Measurements from ENCODE around the gene HSPA9. TPM values are rescaled to one million over a fixed set of nuclear protein-coding genes. Genes with fewer than 3 reads are reported as not detected.

Gene HSPA9
- total and polyA plus RNA-seq, 3 experiments from 2014 or later, result 171 to 498 (median 468) TPM

DNA sequence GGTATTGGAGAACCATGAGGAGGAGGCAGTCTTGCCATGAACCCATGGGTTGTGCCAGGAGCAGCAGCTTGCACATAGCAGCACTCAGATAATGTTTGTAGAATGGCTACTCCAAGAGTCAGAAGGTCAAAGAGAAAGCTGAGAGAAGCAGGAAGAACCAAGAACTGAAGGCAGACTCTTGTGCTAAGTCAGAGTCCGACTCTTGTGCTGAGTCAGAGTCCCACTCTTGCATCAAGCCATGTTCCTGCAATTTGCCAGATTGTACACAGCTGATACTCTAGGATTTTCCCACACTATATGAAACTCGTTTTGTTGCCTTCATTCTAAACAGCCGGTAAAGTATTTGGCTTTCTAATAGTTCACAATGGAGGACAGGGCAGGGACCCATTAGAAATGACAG lies 26.2 kb upstream of the HSPA9 start:
- peaks cover 24 to 61% of the 10 kb centered on the region in 2 donors for H3K27me3 Mint-ChIP-seq
- no peaks in the 10 kb centered on the region for H3K4me1 Mint-ChIP-seq
- H3K27ac Mint-ChIP-seq, result no peak overlapping the region
- DNase-seq, result no peak
- H3K27me3 ChIP-seq (ENCODE audit: insufficient read depth, low read length, poor library complexity, severe bottlenecking), result peaks cover 4% of the 10 kb centered on the region
- POLR2A ChIA-PET, result no interaction called here
- no peaks in the 10 kb centered on the region for H3K4me1 ChIP-seq (ENCODE audit: insufficient read depth, low read length)
- no peaks in the 10 kb centered on the region for H3K9me3 Mint-ChIP-seq
- H3K36me3 ChIP-seq (ENCODE audit: insufficient read depth, low read length), result no peaks in the 10 kb centered on the region
- CTCF ChIA-PET, result no interaction called here
- H3K4me3 Mint-ChIP-seq, result no peak overlapping the region
- H3K36me3 Mint-ChIP-seq, result no peaks in the 10 kb centered on the region
- H3K9me3 ChIP-seq (ENCODE audit: low read length), result no peaks in the 10 kb centered on the region
- H3K4me3 ChIP-seq (ENCODE audit: low read length), result no peak overlapping the region
- no peak overlapping the region for H3K27ac ChIP-seq (ENCODE audit: low read depth, low read length)

DNA sequence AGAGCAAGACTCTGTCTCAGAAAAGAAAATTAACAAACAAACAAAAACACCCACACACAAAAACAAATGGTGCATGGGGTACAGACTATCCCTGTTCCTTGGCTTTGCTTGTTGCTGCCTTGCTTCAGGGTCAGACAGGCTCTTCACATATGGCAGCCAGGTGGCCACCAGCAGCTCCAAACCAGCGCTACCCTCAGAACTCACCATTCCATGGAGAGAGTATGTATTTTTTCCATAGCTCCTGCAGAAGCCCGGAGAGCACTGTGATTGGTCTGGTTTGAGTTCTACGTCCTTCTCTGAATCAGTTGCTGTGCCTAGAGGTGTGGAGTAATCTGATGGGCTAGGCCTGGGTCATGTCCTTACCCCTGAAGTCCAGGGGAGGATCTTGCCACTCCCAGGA lies 25.2 kb upstream of the HSPA9 start:
- no peak for DNase-seq
- Histone ChIP-seq H3K27me3 (ENCODE audit: insufficient read depth, low read length, poor library complexity, severe bottlenecking) (peaks cover 4% of the 10 kb centered on the region), H3K27ac (ENCODE audit: low read depth, low read length) (no peak overlapping the region), H3K9me3 (ENCODE audit: low read length) (no peaks in the 10 kb centered on the region), H3K4me1 (ENCODE audit: insufficient read depth, low read length) (no peaks in the 10 kb centered on the region), H3K4me3 (ENCODE audit: low read length) (no peak overlapping the region), H3K36me3 (ENCODE audit: insufficient read depth, low read length) (no peaks in the 10 kb centered on the region)
- peaks cover 22 to 53% of the 10 kb centered on the region in 2 donors for H3K27me3 Mint-ChIP-seq
- no peak overlapping the region for H3K4me3 Mint-ChIP-seq
- ChIA-PET POLR2A (no interaction called here), CTCF (interaction anchor here (1.8 kb wide), 1 partner anchor 21 kb away, joined by 3 read pairs; no protein-coding TSS in a partner anchor)
- no peaks in the 10 kb centered on the region for H3K36me3 Mint-ChIP-seq
- H3K27ac Mint-ChIP-seq, result no peak overlapping the region
- no peaks in the 10 kb centered on the region for H3K9me3 Mint-ChIP-seq
- H3K4me1 Mint-ChIP-seq, result no peaks in the 10 kb centered on the region

DNA sequence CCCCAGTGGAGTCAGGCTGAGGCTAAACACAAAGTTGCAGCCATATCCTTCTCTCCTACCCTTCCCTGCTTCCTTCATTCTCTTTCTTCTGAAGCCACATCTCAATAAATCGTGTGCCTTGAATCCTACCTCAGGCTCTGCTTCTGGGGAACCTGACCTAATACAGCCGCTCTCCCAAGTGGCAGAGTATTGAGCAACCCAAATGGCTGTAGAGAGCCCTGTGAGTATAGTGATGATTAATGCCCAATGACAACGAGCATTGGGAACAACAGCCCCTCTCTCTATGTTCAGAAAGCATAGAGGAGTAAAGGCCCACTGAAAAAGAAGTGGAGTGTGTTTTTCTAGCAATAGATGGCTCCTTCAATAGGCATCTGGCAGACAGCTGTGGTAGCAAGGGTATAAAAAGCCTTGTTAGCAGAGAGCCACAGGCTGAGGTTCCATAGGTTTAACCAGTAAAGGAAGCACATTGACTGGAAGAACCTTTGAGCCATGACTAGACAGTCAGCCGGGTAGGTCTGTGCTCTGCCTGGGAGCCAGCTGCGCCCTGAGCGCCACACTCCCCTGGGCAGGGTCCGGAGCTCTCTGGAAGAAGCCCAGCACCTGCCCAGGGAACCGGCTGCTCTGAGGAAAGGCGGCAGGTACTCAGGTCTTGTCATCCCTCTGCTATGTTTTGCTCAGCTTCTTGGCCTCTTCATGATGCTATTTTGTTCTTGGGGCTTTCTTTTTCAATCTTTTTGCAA lies 22.6 kb upstream of the HSPA9 start:
- Histone ChIP-seq H3K4me3 (ENCODE audit: low read length) (no peak overlapping the region), H3K9me3 (ENCODE audit: low read length) (no peaks in the 10 kb centered on the region), H3K36me3 (ENCODE audit: insufficient read depth, low read length) (no peaks in the 10 kb centered on the region), H3K27me3 (ENCODE audit: insufficient read depth, low read length, poor library complexity, severe bottlenecking) (peaks cover 4% of the 10 kb centered on the region), H3K27ac (ENCODE audit: low read depth, low read length) (no peak overlapping the region), H3K4me1 (ENCODE audit: insufficient read depth, low read length) (no peaks in the 10 kb centered on the region)
- POLR2A ChIA-PET, result no interaction called here
- CTCF ChIA-PET, result no interaction called here
- H3K4me1 Mint-ChIP-seq, result no peaks in the 10 kb centered on the region
- DNase-seq, result no peak
- H3K9me3 Mint-ChIP-seq, result no peaks in the 10 kb centered on the region
- H3K4me3 Mint-ChIP-seq, result no peak overlapping the region
- peak overlapping the region in 2 of 8 donors; percentile 29 to 65 for H3K27ac Mint-ChIP-seq
- H3K36me3 Mint-ChIP-seq, result no peaks in the 10 kb centered on the region
- H3K27me3 Mint-ChIP-seq, result peaks cover 21 to 42% of the 10 kb centered on the region in 2 donors

DNA sequence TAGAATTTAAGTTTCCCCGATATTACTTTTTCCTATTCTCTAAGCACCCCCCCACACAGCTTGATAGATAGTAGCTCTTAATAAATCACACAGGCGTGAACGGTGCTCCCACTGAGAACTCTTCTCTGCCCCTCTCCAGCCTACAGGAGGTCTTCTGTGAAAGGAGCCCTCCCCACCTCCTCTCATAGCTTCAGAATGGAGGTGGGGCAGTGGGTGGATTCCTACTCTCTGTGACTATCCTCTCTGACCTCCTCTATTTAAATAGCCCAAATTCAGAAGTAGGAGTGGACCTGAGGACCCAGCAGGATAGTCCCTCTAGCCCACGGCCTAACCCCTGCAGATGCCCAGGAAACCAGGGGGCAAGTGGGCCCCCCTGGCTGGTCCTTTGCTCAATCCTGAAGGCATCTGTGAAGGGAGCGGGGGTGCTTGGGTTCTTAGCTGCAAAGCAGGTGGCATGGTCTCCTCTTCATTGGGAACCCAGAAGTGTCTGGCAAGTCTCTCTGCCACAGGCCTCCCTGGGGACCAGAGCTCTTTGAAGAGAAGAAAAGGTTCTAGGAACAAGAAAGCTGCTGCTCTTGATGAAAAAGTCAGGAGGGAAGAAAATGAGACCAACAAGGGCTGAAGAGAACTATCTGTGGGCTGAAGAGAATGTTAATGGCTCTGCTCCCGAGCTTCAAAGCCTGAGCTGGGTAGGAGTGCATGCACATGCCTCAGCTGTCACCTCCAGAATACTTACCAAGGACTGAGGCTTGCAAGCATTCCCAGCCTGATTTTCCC lies 21.1 kb upstream of the HSPA9 start:
- POLR2A ChIA-PET, result no interaction called here
- Mint-ChIP-seq H3K27ac (no peak overlapping the region), H3K4me3 (no peak overlapping the region), H3K27me3 (peaks cover 16 to 37% of the 10 kb centered on the region in 2 donors), H3K4me1 (no peaks in the 10 kb centered on the region), H3K36me3 (no peaks in the 10 kb centered on the region), H3K9me3 (no peaks in the 10 kb centered on the region)
- Histone ChIP-seq H3K4me3 (ENCODE audit: low read length) (no peak overlapping the region), H3K27me3 (ENCODE audit: insufficient read depth, low read length, poor library complexity, severe bottlenecking) (peaks cover under 1% of the 10 kb centered on the region), H3K9me3 (ENCODE audit: low read length) (no peaks in the 10 kb centered on the region), H3K4me1 (ENCODE audit: insufficient read depth, low read length) (no peaks in the 10 kb centered on the region), H3K36me3 (ENCODE audit: insufficient read depth, low read length) (no peaks in the 10 kb centered on the region), H3K27ac (ENCODE audit: low read depth, low read length) (no peak overlapping the region)
- DNase-seq, result no peak
- CTCF ChIA-PET, result no interaction called here

DNA sequence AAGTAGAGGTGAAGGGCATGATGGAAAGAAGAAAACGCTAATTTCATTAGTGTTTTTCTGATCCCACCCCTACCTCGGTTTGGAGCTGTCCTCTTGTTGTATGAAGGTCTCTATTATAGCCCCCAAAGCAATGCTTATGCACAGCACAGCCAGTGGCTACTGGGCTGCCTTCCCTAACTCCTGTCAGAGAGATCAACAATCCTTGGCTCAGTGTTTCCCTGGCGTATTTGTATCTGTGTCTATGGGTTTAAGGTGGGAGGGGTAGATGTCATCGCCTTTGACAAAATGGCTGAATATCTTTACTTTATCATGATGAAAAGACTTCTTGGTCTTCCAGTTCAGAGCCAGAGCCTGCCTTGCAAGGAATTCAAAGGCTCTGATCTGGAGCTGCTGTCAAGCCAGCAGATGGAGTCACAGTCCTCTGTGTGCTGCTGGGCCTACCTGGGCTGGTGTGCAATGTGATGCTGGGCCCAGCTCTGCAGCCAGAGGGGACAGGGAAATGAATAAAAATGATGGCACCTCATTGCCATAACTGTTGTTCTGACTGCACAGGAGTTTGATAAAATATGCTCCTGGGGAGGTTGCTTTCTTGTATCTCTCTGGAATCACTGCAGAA lies 20.1 kb upstream of the HSPA9 start:
- ChIA-PET POLR2A (no interaction called here), CTCF (interaction anchor here (1.3 to 2.0 kb wide), 2 partner anchors 16 to 19 kb away, joined by 3 to 5 read pairs; no protein-coding TSS in a partner anchor)
- Mint-ChIP-seq H3K4me3 (no peak overlapping the region), H3K27me3 (peaks cover 13 to 32% of the 10 kb centered on the region in 2 donors), H3K27ac (no peak overlapping the region), H3K9me3 (no peaks in the 10 kb centered on the region), H3K36me3 (no peaks in the 10 kb centered on the region), H3K4me1 (no peaks in the 10 kb centered on the region)
- Histone ChIP-seq H3K27me3 (ENCODE audit: insufficient read depth, low read length, poor library complexity, severe bottlenecking) (peaks cover 3% of the 10 kb centered on the region), H3K4me1 (ENCODE audit: insufficient read depth, low read length) (no peaks in the 10 kb centered on the region), H3K4me3 (ENCODE audit: low read length) (no peak overlapping the region), H3K9me3 (ENCODE audit: low read length) (no peaks in the 10 kb centered on the region), H3K27ac (ENCODE audit: low read depth, low read length) (no peak overlapping the region), H3K36me3 (ENCODE audit: insufficient read depth, low read length) (no peaks in the 10 kb centered on the region)
- no peak for DNase-seq

DNA sequence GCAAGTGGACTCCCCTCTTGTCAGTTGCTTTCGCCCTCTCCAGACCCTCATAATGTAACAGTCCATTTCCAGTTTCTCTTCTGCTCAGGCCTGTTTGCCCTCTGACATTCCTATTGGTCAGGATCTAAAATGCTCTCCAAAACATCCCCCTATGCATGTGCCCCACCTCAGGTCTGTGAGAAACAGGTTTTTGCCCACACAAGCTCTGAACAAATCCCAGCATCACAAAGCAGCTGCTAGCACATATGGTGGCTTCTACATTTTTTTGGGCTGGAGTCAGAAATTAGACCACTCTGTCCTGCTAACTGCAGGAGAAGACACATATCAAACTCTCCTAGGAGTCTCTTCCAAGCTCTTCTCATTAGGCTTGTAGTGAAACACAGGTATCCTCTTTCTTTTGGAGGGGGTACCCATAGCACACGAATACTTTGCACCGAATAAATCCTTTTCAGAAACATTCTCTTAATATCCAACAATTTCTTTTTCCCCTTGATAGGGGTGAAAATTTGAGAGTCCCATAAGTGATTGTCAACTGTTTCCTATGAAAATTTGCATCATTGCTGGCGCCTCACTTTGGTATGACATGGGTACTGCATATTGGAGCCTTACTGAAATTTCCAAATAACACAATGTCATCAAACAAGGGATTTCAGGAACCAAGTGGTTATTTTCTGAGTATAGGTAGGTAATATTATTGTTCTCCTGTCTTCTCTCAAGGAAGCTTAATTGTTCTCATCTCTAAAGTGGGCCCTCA lies 19.3 kb upstream of the HSPA9 start:
- DNase-seq, result no peak
- no peaks in the 10 kb centered on the region for H3K36me3 Mint-ChIP-seq
- no peaks in the 10 kb centered on the region for H3K9me3 Mint-ChIP-seq
- H3K4me3 Mint-ChIP-seq, result no peak overlapping the region
- POLR2A ChIA-PET, result no interaction called here
- Histone ChIP-seq H3K27me3 (ENCODE audit: insufficient read depth, low read length, poor library complexity, severe bottlenecking) (peaks cover 3% of the 10 kb centered on the region), H3K36me3 (ENCODE audit: insufficient read depth, low read length) (no peaks in the 10 kb centered on the region), H3K4me1 (ENCODE audit: insufficient read depth, low read length) (no peaks in the 10 kb centered on the region), H3K4me3 (ENCODE audit: low read length) (no peak overlapping the region), H3K27ac (ENCODE audit: low read depth, low read length) (no peak overlapping the region), H3K9me3 (ENCODE audit: low read length) (no peaks in the 10 kb centered on the region)
- CTCF ChIA-PET, result interaction anchor here (1.3 to 2.0 kb wide), 3 partner anchors 10 to 18 kb away, joined by 3 to 6 read pairs (median 5); no protein-coding TSS in a partner anchor
- no peak overlapping the region for H3K27ac Mint-ChIP-seq
- peaks cover 16 to 31% of the 10 kb centered on the region in 2 donors for H3K27me3 Mint-ChIP-seq
- H3K4me1 Mint-ChIP-seq, result no peaks in the 10 kb centered on the region

DNA sequence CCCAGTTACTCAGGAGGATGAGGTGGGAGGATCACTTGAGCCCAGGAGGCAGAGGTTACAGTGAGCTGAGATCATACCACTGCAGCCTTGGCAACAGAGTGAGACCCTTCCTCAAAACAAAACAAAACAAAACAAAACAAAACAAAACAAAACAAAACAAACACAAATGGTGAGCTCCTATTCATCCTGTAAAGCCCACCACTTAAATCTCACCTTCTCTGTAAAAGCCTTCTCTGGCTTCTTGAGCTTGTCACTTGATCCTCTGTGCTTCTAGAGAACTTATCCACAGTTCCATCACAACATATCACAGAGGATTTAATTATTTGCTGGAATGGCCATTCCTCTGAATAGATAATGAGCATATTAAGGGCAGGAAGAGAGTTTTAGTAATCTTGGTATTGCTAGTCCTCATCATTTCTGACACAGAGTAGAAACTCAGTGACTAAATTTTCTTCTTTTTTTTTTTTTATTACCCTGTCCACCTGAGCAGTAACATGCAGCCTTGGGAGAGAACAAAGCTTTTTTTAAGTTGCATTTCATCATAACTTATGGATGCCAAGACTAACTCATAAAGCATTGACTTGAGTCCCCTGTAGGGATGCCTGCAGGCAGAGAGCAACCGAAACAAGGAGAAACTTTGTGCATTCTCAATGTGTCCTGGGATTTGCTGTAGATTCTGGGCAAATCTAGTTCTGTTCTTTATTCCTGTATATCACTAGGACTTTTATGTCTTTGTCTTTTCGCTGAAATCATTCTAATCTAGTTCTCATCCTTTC lies 13.0 kb upstream of the HSPA9 start:
- no peak overlapping the region for H3K27ac ChIP-seq (ENCODE audit: low read depth, low read length)
- Mint-ChIP-seq H3K4me3 (no peak overlapping the region), H3K27me3 (peaks cover 16 to 29% of the 10 kb centered on the region in 2 donors), H3K4me1 (no peaks in the 10 kb centered on the region), H3K27ac (no peak overlapping the region), H3K36me3 (no peaks in the 10 kb centered on the region), H3K9me3 (no peaks in the 10 kb centered on the region)
- ChIA-PET POLR2A (interaction anchor here (0.6 kb wide), 1 partner anchor 38 kb away, joined by 3 read pairs; no protein-coding TSS in a partner anchor), CTCF (no interaction called here)
- DNase-seq, result no peak
- no peak overlapping the region for H3K4me3 ChIP-seq (ENCODE audit: low read length)
- no peaks in the 10 kb centered on the region for H3K9me3 ChIP-seq (ENCODE audit: low read length)
- no peaks in the 10 kb centered on the region for H3K36me3 ChIP-seq (ENCODE audit: insufficient read depth, low read length)
- peaks cover 3% of the 10 kb centered on the region for H3K27me3 ChIP-seq (ENCODE audit: insufficient read depth, low read length, poor library complexity, severe bottlenecking)
- H3K4me1 ChIP-seq (ENCODE audit: insufficient read depth, low read length), result no peaks in the 10 kb centered on the region

All from CD8-positive, alpha-beta memory T cell (primary cell).